Parathyroid adenoma (tissue), 2 donors: ENCODE data around the gene SRBD1.
A peak's percentile ranks its signal among the peaks of the same experiment; 100 is the strongest.

Experiments
- H2AFZ ChIP-seq: fragments of 300-600 bp; sonication (generic); one replicate; pipeline ENCODE4 v1.7.0; 2017; ENCODE audit warnings: antibody characterized with exemption, mild to moderate bottlenecking
- H3K27ac ChIP-seq: fragments of 300-600 bp; sonication (generic); one replicate; pipeline ENCODE4 v1.7.0; 2017
- H3K27me3 ChIP-seq: fragments of 300-600 bp; sonication (generic); one replicate; pipeline ENCODE4 v1.7.0; 2017; ENCODE audit warnings: low read length; ENCODE audit not compliant: control insufficient read depth, insufficient read depth
- H3K36me3 ChIP-seq: fragments of 300-600 bp; sonication (generic); one replicate; pipeline ENCODE4 v1.7.0; 2017; ENCODE audit warnings: low read length; ENCODE audit not compliant: control insufficient read depth, insufficient read depth
- H3K4me1 ChIP-seq: fragments of 300-600 bp; sonication (generic); one replicate; pipeline ENCODE4 v1.7.0; 2017; ENCODE audit warnings: control low read depth
- H3K4me2 ChIP-seq: fragments of 300-600 bp; sonication (generic); one replicate; pipeline ENCODE4 v1.7.0; 2017; ENCODE audit warnings: low read length
- H3K4me3 ChIP-seq: fragments of 300-600 bp; sonication (generic); one replicate; pipeline ENCODE4 v1.7.0; 2017; ENCODE audit warnings: low read depth, low read length
- H3K79me2 ChIP-seq: fragments of 300-600 bp; sonication (generic); one replicate; pipeline ENCODE4 v1.7.0; 2017; ENCODE audit warnings: control low read depth
- H3K9ac ChIP-seq: fragments of 300-600 bp; sonication (generic); one replicate; pipeline ENCODE4 v1.7.0; 2017; ENCODE audit warnings: mild to moderate bottlenecking
- H3K9me3 ChIP-seq: fragments of 300-600 bp; sonication (generic); one replicate; pipeline ENCODE4 v1.7.0; 2017; ENCODE audit warnings: low read length; ENCODE audit not compliant: control insufficient read depth
- TF ChIP-seq, protein P1 (sequence below): fragments of 300-600 bp; sonication (generic); IDR thresholded peaks from one replicate; pipeline ENCODE4 v1.7.0; 2017; ENCODE audit warnings: antibody characterized with exemption, mild to moderate bottlenecking
- donor health status: primary hyperparathyroidism.

The SRBD1 gene

DNA sequence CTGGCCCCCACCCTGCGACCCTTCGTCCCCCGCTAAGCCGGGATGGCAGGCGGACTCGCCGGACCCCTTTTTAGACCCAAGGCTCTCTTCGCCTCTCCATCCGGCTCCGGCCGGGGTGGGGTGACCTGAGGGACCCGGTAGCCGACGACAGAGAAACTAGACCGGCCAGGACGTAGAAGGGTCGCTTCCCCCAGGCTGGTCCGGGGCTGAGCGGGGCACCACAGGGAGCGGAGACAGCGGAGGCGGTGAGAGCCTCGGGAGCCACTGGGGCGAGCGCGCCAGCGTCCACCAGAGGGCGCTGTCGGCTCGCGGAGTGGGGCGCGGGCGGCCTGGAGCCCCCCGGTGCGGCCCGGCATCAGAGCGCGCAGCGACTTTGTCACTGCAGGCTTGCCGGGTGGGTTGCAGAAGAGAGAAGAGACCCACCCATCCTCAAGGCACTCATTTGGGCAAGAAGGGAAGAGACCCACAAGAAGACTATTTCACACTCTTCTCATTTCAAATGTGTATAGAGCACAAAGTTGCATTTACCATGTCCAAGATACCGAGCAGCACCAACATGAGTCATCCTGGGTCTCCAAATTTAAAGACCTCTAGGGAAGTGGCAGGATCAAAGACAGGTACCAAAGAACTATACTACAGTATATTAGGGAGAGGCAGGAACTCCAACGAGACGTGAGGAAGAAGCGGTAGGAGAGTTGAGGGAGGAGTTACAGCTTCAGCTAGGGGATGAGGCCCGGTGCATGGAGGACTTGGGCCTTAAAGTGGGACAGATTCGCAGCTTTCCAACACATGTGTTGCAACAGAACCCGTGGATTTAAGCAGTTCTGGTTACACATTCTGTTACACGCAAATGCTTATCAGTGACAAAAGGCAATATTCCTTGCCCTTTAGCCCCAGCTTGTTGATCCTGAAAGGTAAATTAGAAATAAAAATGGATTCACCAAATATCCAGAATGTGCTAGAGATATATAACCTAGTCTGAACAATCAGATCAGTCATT lies 32.8 kb upstream of the SRBD1 start:
- peaks cover 3% of the 10 kb centered on the region for H3K79me2 ChIP-seq
- H3K36me3 ChIP-seq: no peaks in the 10 kb centered on the region
- peaks cover 4% of the 10 kb centered on the region for H3K4me1 ChIP-seq
- H2AFZ ChIP-seq: peak overlapping the region; percentile 98
- H3K4me3 ChIP-seq: peak overlapping the region; percentile 52
- peak overlapping the region; percentile 89 for H3K4me2 ChIP-seq
- H3K9me3 ChIP-seq: no peaks in the 10 kb centered on the region
- H3K9ac ChIP-seq: peak overlapping the region; percentile 49
- TF ChIP-seq, protein P1, sequence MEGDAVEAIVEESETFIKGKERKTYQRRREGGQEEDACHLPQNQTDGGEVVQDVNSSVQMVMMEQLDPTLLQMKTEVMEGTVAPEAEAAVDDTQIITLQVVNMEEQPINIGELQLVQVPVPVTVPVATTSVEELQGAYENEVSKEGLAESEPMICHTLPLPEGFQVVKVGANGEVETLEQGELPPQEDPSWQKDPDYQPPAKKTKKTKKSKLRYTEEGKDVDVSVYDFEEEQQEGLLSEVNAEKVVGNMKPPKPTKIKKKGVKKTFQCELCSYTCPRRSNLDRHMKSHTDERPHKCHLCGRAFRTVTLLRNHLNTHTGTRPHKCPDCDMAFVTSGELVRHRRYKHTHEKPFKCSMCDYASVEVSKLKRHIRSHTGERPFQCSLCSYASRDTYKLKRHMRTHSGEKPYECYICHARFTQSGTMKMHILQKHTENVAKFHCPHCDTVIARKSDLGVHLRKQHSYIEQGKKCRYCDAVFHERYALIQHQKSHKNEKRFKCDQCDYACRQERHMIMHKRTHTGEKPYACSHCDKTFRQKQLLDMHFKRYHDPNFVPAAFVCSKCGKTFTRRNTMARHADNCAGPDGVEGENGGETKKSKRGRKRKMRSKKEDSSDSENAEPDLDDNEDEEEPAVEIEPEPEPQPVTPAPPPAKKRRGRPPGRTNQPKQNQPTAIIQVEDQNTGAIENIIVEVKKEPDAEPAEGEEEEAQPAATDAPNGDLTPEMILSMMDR: peak; percentile 99
- no peak overlapping the region for H3K27ac ChIP-seq
- no peaks in the 10 kb centered on the region for H3K27me3 ChIP-seq

DNA sequence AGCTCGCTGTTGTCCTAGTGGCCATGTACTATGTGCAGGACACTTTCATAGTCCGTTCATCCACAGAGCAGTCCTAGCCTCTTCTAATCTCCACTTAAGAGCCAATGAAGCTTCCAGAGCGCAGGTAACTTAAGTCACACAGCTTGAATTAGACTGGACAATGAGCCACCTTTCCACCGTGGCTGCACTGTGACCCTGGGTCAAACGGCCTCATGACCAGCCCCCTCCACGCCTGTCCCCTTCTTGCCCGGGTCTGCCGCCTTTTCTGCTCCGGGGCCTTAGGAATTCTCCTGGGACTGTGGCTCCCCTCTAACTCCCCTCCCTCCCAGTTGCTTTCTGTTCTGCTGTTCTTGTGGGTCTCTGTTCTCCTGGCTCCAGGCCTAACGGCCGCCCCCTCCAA lies 32.0 kb upstream of the SRBD1 start:
- peak overlapping the region; percentile 49 for H3K9ac ChIP-seq
- peak overlapping the region; percentile 52 for H3K4me3 ChIP-seq
- peak overlapping the region; percentile 16 for H3K27ac ChIP-seq
- no peaks in the 10 kb centered on the region for H3K36me3 ChIP-seq
- H3K27me3 ChIP-seq: no peaks in the 10 kb centered on the region
- no peaks in the 10 kb centered on the region for H3K4me1 ChIP-seq
- H3K79me2 ChIP-seq: peaks cover 3% of the 10 kb centered on the region
- H3K4me2 ChIP-seq: peak overlapping the region; percentile 89
- no peaks in the 10 kb centered on the region for H3K9me3 ChIP-seq
- TF ChIP-seq, protein P1: no peak
- peak overlapping the region; percentile 98 for H2AFZ ChIP-seq

DNA sequence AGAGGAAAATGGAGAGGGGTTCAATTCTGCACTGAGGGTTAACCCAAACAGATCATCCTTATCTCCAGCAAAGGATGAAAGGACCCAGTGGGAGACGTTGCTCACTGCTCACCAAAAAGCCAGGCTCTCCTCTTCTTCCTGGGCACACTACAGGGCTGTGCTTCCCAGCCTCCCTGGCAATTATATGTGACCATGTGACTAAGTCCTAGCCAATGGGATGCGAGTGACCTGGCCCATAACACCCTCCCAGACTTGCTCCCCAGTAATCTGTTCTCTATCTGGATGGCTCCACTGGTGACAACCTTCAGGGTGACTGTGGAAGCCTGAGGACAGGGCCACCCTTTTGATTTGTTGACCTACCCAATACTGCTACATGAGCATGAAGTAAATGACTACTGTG lies 29.5 kb upstream of the SRBD1 start:
- H2AFZ ChIP-seq: no peak overlapping the region
- no peak overlapping the region for H3K9ac ChIP-seq
- no peak overlapping the region for H3K4me2 ChIP-seq
- TF ChIP-seq, protein P1: no peak
- H3K36me3 ChIP-seq: no peaks in the 10 kb centered on the region
- H3K4me1 ChIP-seq: no peaks in the 10 kb centered on the region
- no peak overlapping the region for H3K4me3 ChIP-seq
- H3K9me3 ChIP-seq: no peaks in the 10 kb centered on the region
- H3K79me2 ChIP-seq: peaks cover 1% of the 10 kb centered on the region
- H3K27me3 ChIP-seq: no peaks in the 10 kb centered on the region
- H3K27ac ChIP-seq: no peak overlapping the region

DNA sequence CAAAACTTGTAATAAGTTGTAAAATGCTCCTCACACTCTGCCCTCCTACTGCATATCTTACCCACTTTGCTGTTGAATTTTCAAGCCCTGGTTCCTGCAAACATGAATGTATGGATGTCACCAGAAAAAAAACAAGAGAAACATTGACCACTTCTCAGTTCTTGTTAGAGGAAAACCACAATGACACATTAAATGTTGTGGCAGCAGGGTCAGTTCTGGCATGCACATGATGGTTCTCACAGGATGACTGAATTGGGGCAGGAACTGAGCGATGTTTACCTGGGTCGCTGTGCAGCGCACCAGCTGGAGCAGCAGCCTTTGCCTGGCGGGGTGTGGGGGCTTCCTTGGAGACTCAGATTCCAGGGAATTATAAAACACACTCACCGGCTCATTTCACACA lies 26.4 kb upstream of the SRBD1 start:
- H3K4me3 ChIP-seq: no peak overlapping the region
- TF ChIP-seq, protein P1: no peak

More for the DNA sequence above, 26.4 kb upstream of the SRBD1 start:
- Histone ChIP-seq H3K27ac (no peak overlapping the region), H2AFZ (no peak overlapping the region), H3K79me2 (no peaks in the 10 kb centered on the region), H3K27me3 (no peaks in the 10 kb centered on the region), H3K4me2 (no peak overlapping the region), H3K36me3 (no peaks in the 10 kb centered on the region), H3K4me1 (no peaks in the 10 kb centered on the region), H3K9ac (no peak overlapping the region), H3K9me3 (no peaks in the 10 kb centered on the region)
